Upper lobe of right lung (tissue), 1 donor: ENCODE measurements around the gene ZEB2. TPM values are rescaled to one million over a fixed set of nuclear protein-coding genes. Genes with fewer than 3 reads are reported as not detected.

Experiments used
- ATAC-seq: fragments of 200-7000 bp; cut with Tn5 transposase; one replicate; pipeline ENCODE4 v1.9.1; 2020; ENCODE audit warnings: mild to moderate bottlenecking, moderate library complexity
- DNase-seq: peaks from one replicate; pipeline ENCODE4 v3.0.0-alpha.2; 2020
- H3K27ac ChIP-seq: fragments of 200-600 bp; one replicate; pipeline ENCODE4 v1.8.0; 2022
- H3K27me3 ChIP-seq: fragments of 200-600 bp; one replicate; pipeline ENCODE4 v1.8.0; 2022; ENCODE audit warnings: mild to moderate bottlenecking
- H3K36me3 ChIP-seq: fragments of 200-600 bp; one replicate; pipeline ENCODE4 v1.8.0; 2022
- H3K4me1 ChIP-seq: fragments of 200-600 bp; one replicate; pipeline ENCODE4 v1.8.0; 2022
- H3K4me3 ChIP-seq: fragments of 200-600 bp; one replicate; pipeline ENCODE4 v1.8.0; 2022; ENCODE audit warnings: mild to moderate bottlenecking
- H3K9me3 ChIP-seq: fragments of 200-600 bp; one replicate; pipeline ENCODE4 v1.8.0; 2022
- CTCF ChIP-seq: fragments of 200-600 bp; IDR thresholded peaks from one replicate; pipeline ENCODE4 v1.8.0; 2022; ENCODE audit warnings: antibody characterized with exemption
- intact Hi-C: fragments of 100-400 bp; cut with DNase I; formaldehyde crosslinking; loops from one replicate; pipeline ENCODE4 v1.11.0; 2022
- total RNA-seq: library from RNA; stranded (reverse); fragmentation: NEBNext Ultra II Directional; extraction: Animal tissue kit (Norgen Biotek cat#: 25700); gene quantifications from one replicate; pipeline ENCODE4 v1.2.1, GENCODE V29; 2021
- donor health status: DM: no; HTN: yes; CAD: no; lungs with severe emphysema.

ZEB2 gene
- total RNA-seq, 1 donor from 2014 or later, result 178 TPM

GRCh38 chr2:144403933-144404332 lies 116.0 kb downstream of the ZEB2 start:
- TF ChIP-seq CTCF, result no peak
- ATAC-seq, result peak; percentile 43
- Histone ChIP-seq H3K27ac (peak overlapping the region; percentile 40), H3K4me1 (peaks cover 6% of the 10 kb centered on the region), H3K9me3 (no peaks in the 10 kb centered on the region), H3K36me3 (peaks cover 61% of the 10 kb centered on the region), H3K4me3 (no peak overlapping the region), H3K27me3 (no peaks in the 10 kb centered on the region)
- DNase-seq, result peak; percentile 60
- intact Hi-C loops, result no loop called here

GRCh38 chr2:144402251-144402650 lies 117.7 kb downstream of the ZEB2 start:
- ATAC-seq (peak; percentile 24), DNase-seq (peak; percentile 63)
- TF ChIP-seq CTCF, result no peak
- H3K27ac ChIP-seq, result peak overlapping the region; percentile 17
- no peaks in the 10 kb centered on the region for H3K27me3 ChIP-seq
- intact Hi-C loops, result no loop called here
- peaks cover 72% of the 10 kb centered on the region for H3K36me3 ChIP-seq
- peaks cover 6% of the 10 kb centered on the region for H3K4me1 ChIP-seq
- H3K4me3 ChIP-seq, result no peak overlapping the region
- no peaks in the 10 kb centered on the region for H3K9me3 ChIP-seq

- intact Hi-C loops, result no loop called here
- TF ChIP-seq CTCF, result no peak
- Histone ChIP-seq H3K4me3 (no peak overlapping the region), H3K9me3 (no peaks in the 10 kb centered on the region), H3K27me3 (no peaks in the 10 kb centered on the region), H3K4me1 (peaks cover 6% of the 10 kb centered on the region), H3K36me3 (peaks cover 77% of the 10 kb centered on the region), H3K27ac (peak overlapping the region; percentile 17)
- ATAC-seq (no peak), DNase-seq (no peak)
These were observed 118.9 kb downstream of the ZEB2 start for GRCh38 chr2:144401036-144401435.

- no peak overlapping the region for H3K4me3 ChIP-seq
- H3K4me1 ChIP-seq, result no peaks in the 10 kb centered on the region
- no peak overlapping the region for H3K27ac ChIP-seq
- H3K9me3 ChIP-seq, result no peaks in the 10 kb centered on the region
- intact Hi-C loops, result no loop called here
- no peak for TF ChIP-seq CTCF
- peaks cover 96% of the 10 kb centered on the region for H3K36me3 ChIP-seq
- no peaks in the 10 kb centered on the region for H3K27me3 ChIP-seq
- DNase-seq, result no peak
- ATAC-seq, result no peak
These were observed 123.6 kb downstream of the ZEB2 start for GRCh38 chr2:144396318-144396717.

GRCh38 chr2:144390424-144391020 lies 129.4 kb downstream of the ZEB2 start:
- H3K27ac ChIP-seq, result no peak overlapping the region
- H3K9me3 ChIP-seq, result no peaks in the 10 kb centered on the region
- no peaks in the 10 kb centered on the region for H3K27me3 ChIP-seq
- no peaks in the 10 kb centered on the region for H3K4me1 ChIP-seq
- intact Hi-C loops, result no loop called here
- no peak overlapping the region for H3K4me3 ChIP-seq
- ATAC-seq (no peak), DNase-seq (no peak)
- no peak for TF ChIP-seq CTCF
- peaks cover 40% of the 10 kb centered on the region for H3K36me3 ChIP-seq

- no peak for ATAC-seq
- intact Hi-C loops, result no loop called here
- peak overlapping the region; percentile 42 for H3K4me3 ChIP-seq
These were observed 130.0 kb downstream of the ZEB2 start for GRCh38 chr2:144389930-144390311.

More at GRCh38 chr2:144389930-144390311, 130.0 kb downstream of the ZEB2 start:
- H3K27me3 ChIP-seq, result no peaks in the 10 kb centered on the region
- H3K9me3 ChIP-seq, result no peaks in the 10 kb centered on the region
- no peaks in the 10 kb centered on the region for H3K4me1 ChIP-seq
- no peak for TF ChIP-seq CTCF
- no peak for DNase-seq
- no peak overlapping the region for H3K27ac ChIP-seq
- peaks cover 34% of the 10 kb centered on the region for H3K36me3 ChIP-seq
